Suprapubic skin (tissue), 4 donors: ENCODE results near the gene MRS2. TPM values are rescaled to one million over a fixed set of nuclear protein-coding genes. Genes with fewer than 3 reads are reported as not detected.

Source experiments
- DNase-seq, 2 donors: peaks; one replicate each; pipeline ENCODE4 v3.0.0-alpha.2; 2019; ENCODE audit warnings: low spot score in 2 of 2
- H3K27ac ChIP-seq: fragments of 200-600 bp; sonication (generic); one replicate; pipeline ENCODE4 v1.5.1; 2019
- H3K27me3 ChIP-seq: fragments of 200-600 bp; sonication (generic); one replicate; pipeline ENCODE4 v1.5.1; 2019
- H3K36me3 ChIP-seq: fragments of 200-600 bp; sonication (generic); one replicate; pipeline ENCODE4 v1.5.1; 2019
- H3K4me1 ChIP-seq: fragments of 200-600 bp; sonication (generic); one replicate; pipeline ENCODE4 v1.5.1; 2019
- H3K4me3 ChIP-seq: fragments of 200-600 bp; sonication (generic); one replicate; pipeline ENCODE4 v1.5.1; 2019; ENCODE audit warnings: mild to moderate bottlenecking
- H3K9me3 ChIP-seq: fragments of 200-600 bp; sonication (generic); one replicate; pipeline ENCODE4 v1.5.1; 2019
- CTCF ChIP-seq, 2 donors: fragments of 200-600 bp in 1 of 2; fragments of 450-650 bp in 1 of 2; sonication (generic) in 1 of 2; IDR thresholded peaks; one replicate each; pipeline ENCODE4 v1.5.1; 2016 to 2019; ENCODE audit warnings: antibody characterized with exemption in 2 of 2, mild to moderate bottlenecking in 1 of 2, moderate library complexity in 1 of 2
- EP300 ChIP-seq: sonication (generic); formaldehyde crosslinking; IDR thresholded peaks from one replicate; pipeline ENCODE4 v1.6.1; 2017; ENCODE audit warnings: antibody characterized with exemption
- POLR2A ChIP-seq, 2 donors: fragments of 450-650 bp; IDR thresholded peaks; one replicate each; pipeline ENCODE4 v1.6.1; 2017; ENCODE audit warnings: antibody characterized with exemption in 2 of 2, mild to moderate bottlenecking in 2 of 2, moderate library complexity in 2 of 2
- POLR2AphosphoS5 ChIP-seq, 3 donors: sonication (generic); formaldehyde crosslinking; IDR thresholded peaks; one replicate each; pipeline ENCODE4 v1.6.1; 2017; ENCODE audit warnings: antibody characterized with exemption in 3 of 3
- WGBS: methylation state at CpG from one replicate; pipeline ENCODE4 v1.1.5; 2018; 5-methylcytosine and 5-hydroxymethylcytosine counted together
- total RNA-seq, 4 donors: library from RNA; depleted of rRNA; stranded (reverse); fragments of >200 nt; gene quantifications; one replicate each; pipeline ENCODE4 v1.1.0, GENCODE V29; 2016

Gene MRS2
- total RNA-seq, 4 donors from 2014 or later = 12.4 to 18.8 (median 14.6) TPM

GRCh38 chr6:24428615-24429014 lies 25.9 kb downstream of the MRS2 start:
- Histone ChIP-seq H3K27me3 (no peaks in the 10 kb centered on the region), H3K4me1 (no peaks in the 10 kb centered on the region), H3K9me3 (no peaks in the 10 kb centered on the region), H3K4me3 (no peak overlapping the region), H3K36me3 (peaks cover 30% of the 10 kb centered on the region), H3K27ac (no peak overlapping the region)
- no peak for DNase-seq
- WGBS = 83% methylated on average over 2 of the region's 2 CpGs
- TF ChIP-seq EP300 (no peak), POLR2A (IDR thresholded peaks at IDR 0.05) (no peak), POLR2AphosphoS5 (IDR thresholded peaks at IDR 0.05) (no peak), CTCF (IDR thresholded peaks at IDR 0.05) (no peak)

- Histone ChIP-seq H3K27me3 (no peaks in the 10 kb centered on the region), H3K27ac (no peak overlapping the region), H3K4me3 (no peak overlapping the region), H3K9me3 (no peaks in the 10 kb centered on the region), H3K4me1 (no peaks in the 10 kb centered on the region), H3K36me3 (peaks cover 25% of the 10 kb centered on the region)
- TF ChIP-seq POLR2A (IDR thresholded peaks at IDR 0.05) (no peak), EP300 (no peak), POLR2AphosphoS5 (IDR thresholded peaks at IDR 0.05) (no peak), CTCF (IDR thresholded peaks at IDR 0.05) (no peak)
- no peak for DNase-seq
- WGBS = 81% methylated on average over 3 of the region's 3 CpGs
Measured at GRCh38 chr6:24429146-24429545, 26.4 kb downstream of the MRS2 start.

GRCh38 chr6:24430086-24430485 lies 27.4 kb downstream of the MRS2 start:
- Histone ChIP-seq H3K27ac (no peak overlapping the region), H3K4me1 (no peaks in the 10 kb centered on the region), H3K36me3 (peaks cover 15% of the 10 kb centered on the region), H3K4me3 (no peak overlapping the region), H3K27me3 (no peaks in the 10 kb centered on the region), H3K9me3 (no peaks in the 10 kb centered on the region)
- DNase-seq = no peak
- TF ChIP-seq EP300 (no peak), POLR2A (IDR thresholded peaks at IDR 0.05) (no peak), POLR2AphosphoS5 (IDR thresholded peaks at IDR 0.05) (no peak), CTCF (IDR thresholded peaks at IDR 0.05) (no peak)
- WGBS = 81% methylated on average over 3 of the region's 3 CpGs

GRCh38 chr6:24431045-24431451 lies 28.3 kb downstream of the MRS2 start:
- H3K4me1 ChIP-seq = no peaks in the 10 kb centered on the region
- no peak overlapping the region for H3K27ac ChIP-seq
- H3K27me3 ChIP-seq = no peaks in the 10 kb centered on the region
- TF ChIP-seq EP300 (no peak), CTCF (IDR thresholded peaks at IDR 0.05) (peak; percentile 51 to 60)
- no peak overlapping the region for H3K4me3 ChIP-seq
- 49% methylated on average over 1 of the region's 1 CpG for WGBS
- no peak for DNase-seq
- H3K36me3 ChIP-seq = peaks cover 12% of the 10 kb centered on the region
- no peaks in the 10 kb centered on the region for H3K9me3 ChIP-seq

- Histone ChIP-seq H3K36me3 (peaks cover 9% of the 10 kb centered on the region), H3K4me1 (no peaks in the 10 kb centered on the region), H3K27me3 (no peaks in the 10 kb centered on the region), H3K27ac (no peak overlapping the region), H3K4me3 (no peak overlapping the region), H3K9me3 (no peaks in the 10 kb centered on the region)
- no peak for DNase-seq
- 87% methylated on average over 9 of the region's 9 CpGs for WGBS
- no peak for TF ChIP-seq POLR2A (IDR thresholded peaks at IDR 0.05)
- no peak for TF ChIP-seq EP300
Measured at GRCh38 chr6:24432611-24433010, 29.9 kb downstream of the MRS2 start.

- H3K36me3 ChIP-seq = peaks cover 4% of the 10 kb centered on the region
- 91% methylated on average over 14 of the region's 14 CpGs for WGBS
- no peaks in the 10 kb centered on the region for H3K27me3 ChIP-seq
Measured at GRCh38 chr6:24436979-24437378, 34.2 kb downstream of the MRS2 start.

More at GRCh38 chr6:24436979-24437378, 34.2 kb downstream of the MRS2 start:
- H3K4me3 ChIP-seq = no peak overlapping the region
- H3K4me1 ChIP-seq = no peaks in the 10 kb centered on the region
- TF ChIP-seq POLR2A (IDR thresholded peaks at IDR 0.05) = no peak
- TF ChIP-seq EP300 = no peak
- no peak for TF ChIP-seq CTCF (IDR thresholded peaks at IDR 0.05)
- no peak for TF ChIP-seq POLR2AphosphoS5 (IDR thresholded peaks at IDR 0.05)
- no peaks in the 10 kb centered on the region for H3K9me3 ChIP-seq
- no peak overlapping the region for H3K27ac ChIP-seq
- DNase-seq = no peak
